Activated CD8-positive, alpha-beta memory T cell treated with anti-CD3 and anti-CD28 coated beads for 36 hours (primary cell): ENCODE data around the gene SCAMP2. TPM values are rescaled to one million over a fixed set of nuclear protein-coding genes. Genes with fewer than 3 reads are reported as not detected.
"Not testable (repeated sequence)": the region's sequence is repeated elsewhere in the genome, so short reads cannot be mapped to it uniquely, and the experiment has no call there.

Experiments
- CTCF ChIA-PET: fragments of 350-600 bp; sonication (Branson Sonifier 250); formaldehyde crosslinking; loops from one replicate; lab custom pipeline; 2021; ENCODE audit warnings: antibody characterized with exemption; lab: Charles Lee
- POLR2A ChIA-PET: fragments of 350-600 bp; sonication (Branson Sonifier 250); formaldehyde crosslinking; loops from one replicate; lab custom pipeline; 2021; ENCODE audit warnings: antibody characterized with exemption; lab: Charles Lee
- total RNA-seq, 2 experiments: library from RNA; stranded (reverse); gene quantifications; one replicate each; pipeline ENCODE4 v1.2.3, GENCODE V29; 2021

Gene SCAMP2
- total RNA-seq, 2 experiments from 2014 or later: 71.1 to 73.3 TPM

GRCh38 chr15:74895830-74896229 lies 22.7 kb upstream of the SCAMP2 start:
- ChIA-PET POLR2A (interaction anchor here (1.5 kb wide), 1 partner anchor 14 kb away, joined by 3 read pairs; no protein-coding TSS in a partner anchor), CTCF (interaction anchor here (0.6 kb wide), 1 partner anchor 118 kb away, joined by 3 read pairs; no protein-coding TSS in a partner anchor)

GRCh38 chr15:74894383-74894782 lies 21.2 kb upstream of the SCAMP2 start:
- ChIA-PET POLR2A (interaction anchor here (1.6 kb wide), 1 partner anchor 24 kb away, joined by 5 read pairs; no protein-coding TSS in a partner anchor), CTCF (interaction anchor here (1.3 to 1.5 kb wide), 3 partner anchors 8 to 122 kb away, joined by 3 to 4 read pairs (median 3); no protein-coding TSS in a partner anchor)

DNA sequence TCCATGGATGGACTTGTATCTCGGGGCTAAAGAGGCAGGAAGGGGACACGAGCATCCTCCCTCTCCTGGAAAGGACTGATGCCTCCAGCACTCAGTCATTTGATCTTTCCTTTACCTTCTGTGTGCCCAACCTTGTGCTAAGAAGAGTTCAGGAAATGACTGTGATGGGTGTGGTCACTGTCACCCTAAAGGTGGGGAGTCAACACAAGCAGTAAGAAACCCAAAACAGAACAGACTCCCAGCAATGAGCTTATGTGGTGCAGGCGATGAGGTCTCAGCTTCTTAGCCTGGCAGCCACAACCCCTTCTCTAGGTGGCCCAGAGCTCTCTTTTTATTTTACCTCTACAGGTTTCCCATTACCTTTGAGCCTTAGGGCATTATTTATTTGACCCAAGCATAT lies 20.5 kb upstream of the SCAMP2 start:
- ChIA-PET CTCF (interaction anchor here (0.7 to 1.5 kb wide), 4 partner anchors 9 to 190 kb away, joined by 3 to 4 read pairs (median 4); no protein-coding TSS in a partner anchor), POLR2A (interaction anchor here (0.5 to 1.6 kb wide), 7 partner anchors 23 to 237 kb away, joined by 3 to 6 read pairs (median 5); no protein-coding TSS in a partner anchor)

GRCh38 chr15:74892931-74893330 lies 19.8 kb upstream of the SCAMP2 start:
- POLR2A ChIA-PET: no interaction called here

DNA sequence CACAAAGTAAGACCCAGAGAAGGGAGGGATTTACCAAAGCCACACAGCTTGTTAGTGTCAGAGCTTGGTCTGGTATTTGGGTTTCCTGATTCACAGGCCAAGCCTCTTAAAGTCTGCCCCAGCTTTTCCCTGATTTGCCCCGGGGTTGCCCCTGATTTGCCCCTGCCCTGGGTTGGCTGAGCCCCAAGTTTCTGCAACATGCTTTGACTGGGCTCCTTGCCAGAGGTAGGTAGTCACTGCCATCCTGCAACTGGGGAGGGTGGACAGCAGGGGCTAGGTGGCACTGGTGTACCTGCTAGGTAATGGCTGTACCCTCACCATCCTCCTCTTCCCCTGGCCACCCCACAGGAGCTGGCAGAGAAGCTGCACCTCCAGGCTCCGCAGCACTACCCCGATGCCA lies 19.1 kb upstream of the SCAMP2 start:
- CTCF ChIA-PET: interaction anchor here (0.6 to 3.7 kb wide), 2 partner anchors 9 to 63 kb away, joined by 3 to 24 read pairs; no protein-coding TSS in a partner anchor
- POLR2A ChIA-PET: interaction anchor here (0.5 kb wide), 1 partner anchor 13 kb away, joined by 8 read pairs; no protein-coding TSS in a partner anchor

More at GRCh38 chr15:74892931-74893330, 19.8 kb upstream of the SCAMP2 start:
- CTCF ChIA-PET: interaction anchor here (3.7 kb wide), 1 partner anchor 8 kb away, joined by 24 read pairs; no protein-coding TSS in a partner anchor

- ChIA-PET POLR2A (interaction anchor here (0.7 kb wide), 1 partner anchor 675 kb away, joined by 3 read pairs; no protein-coding TSS in a partner anchor), CTCF (interaction anchor here (0.6 to 3.7 kb wide), 3 partner anchors 10 to 62 kb away, joined by 3 to 24 read pairs (median 7); no protein-coding TSS in a partner anchor)
Observed at GRCh38 chr15:74891469-74891868, 18.3 kb upstream of the SCAMP2 start.

- CTCF ChIA-PET: interaction anchor here (1.2 to 3.7 kb wide), 4 partner anchors 10 to 21 kb away, joined by 5 to 24 read pairs (median 10); no protein-coding TSS in a partner anchor
Observed at GRCh38 chr15:74890665-74890960, 17.4 kb upstream of the SCAMP2 start.

DNA sequence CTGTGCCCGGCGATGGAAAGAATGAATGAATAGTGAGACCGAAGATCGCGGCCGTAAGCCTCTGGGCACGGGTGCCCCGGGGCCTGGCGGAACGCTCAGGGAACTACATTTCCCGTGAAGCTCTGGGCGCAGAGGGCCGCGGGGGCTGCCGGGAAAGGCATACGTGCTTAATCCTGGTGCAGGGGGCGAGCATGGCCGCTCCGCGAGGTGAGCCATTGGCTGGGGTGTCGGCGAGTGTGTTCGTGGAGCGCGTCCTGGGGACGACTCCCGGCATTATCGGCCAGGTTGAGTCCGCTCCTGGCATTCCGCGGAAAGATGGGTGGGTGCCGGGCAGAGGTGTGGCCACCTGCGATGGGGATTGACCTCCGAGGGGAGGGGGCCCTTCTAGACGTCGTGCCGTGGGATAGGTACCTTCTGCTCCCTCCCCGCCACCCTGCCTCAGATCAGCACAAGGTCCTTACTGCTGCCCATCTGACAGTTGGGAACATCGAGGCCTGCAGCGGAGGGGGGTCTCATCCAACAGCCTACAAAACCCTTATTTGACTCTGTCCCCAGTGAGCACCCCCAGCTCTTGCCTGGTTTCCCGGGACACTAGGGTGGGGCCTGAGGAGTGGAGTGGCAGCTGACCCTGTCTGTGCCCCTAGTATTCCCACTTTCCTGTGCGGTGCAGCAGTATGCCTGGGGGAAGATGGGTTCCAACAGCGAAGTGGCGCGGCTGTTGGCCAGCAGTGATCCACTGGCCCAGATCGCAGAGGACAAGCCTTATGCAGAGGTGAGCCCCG lies 16.9 kb upstream of the SCAMP2 start, which contains the start of gene MPI:
TSS of gene MPI (plus strand) at position 160 of the 782 bp plus-strand sequence. CDS start at position 192, 32 bp downstream.
- POLR2A ChIA-PET: interaction anchor here (0.5 to 1.1 kb wide), 7 partner anchors 15 to 428 kb away, joined by 3 to 5 read pairs (median 3); partner anchors contain the start of genes FAM219B, RPP25 and SCAMP2
- CTCF ChIA-PET: interaction anchor here (1.0 to 3.7 kb wide), 5 partner anchors 11 to 258 kb away, joined by 3 to 24 read pairs (median 7); no protein-coding TSS in a partner anchor

More at GRCh38 chr15:74890665-74890960, 17.4 kb upstream of the SCAMP2 start:
- POLR2A ChIA-PET: interaction anchor here (0.6 kb wide), 1 partner anchor 16 kb away, joined by 3 read pairs; the partner anchor contains the start of gene FAM219B

DNA sequence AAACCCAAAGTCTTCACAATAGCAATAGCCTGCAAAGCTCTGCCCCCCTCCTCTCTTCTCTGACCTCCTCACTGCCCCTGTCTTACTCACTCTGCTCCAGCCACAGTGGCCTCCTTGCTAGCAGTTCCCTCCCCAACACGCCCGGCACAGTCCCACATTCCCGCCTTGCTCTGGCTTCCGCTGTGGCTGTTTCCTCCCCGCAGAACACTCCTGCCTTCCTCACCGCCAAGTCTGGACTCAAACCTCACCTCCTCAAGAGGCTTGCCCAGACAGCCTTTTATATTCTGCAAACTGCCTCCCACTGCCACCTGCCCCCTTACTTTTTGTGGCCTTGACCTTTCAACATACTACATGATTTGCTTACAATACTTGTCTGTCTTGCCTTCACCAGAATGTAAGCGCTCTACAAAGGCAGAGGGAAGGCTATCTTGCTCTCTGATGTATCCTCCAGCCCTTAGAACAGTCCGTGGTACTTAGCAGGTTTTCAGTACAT lies 16.3 kb upstream of the SCAMP2 start:
- ChIA-PET CTCF (interaction anchor here (1.0 to 3.7 kb wide), 5 partner anchors 12 to 257 kb away, joined by 3 to 24 read pairs (median 5); no protein-coding TSS in a partner anchor), POLR2A (interaction anchor here (0.5 to 1.1 kb wide), 6 partner anchors 14 to 427 kb away, joined by 3 to 5 read pairs (median 3); partner anchors contain the start of genes FAM219B, RPP25 and SCAMP2)

GRCh38 chr15:74888716-74889115 lies 15.6 kb upstream of the SCAMP2 start:
- ChIA-PET CTCF (interaction anchor here (0.6 to 2.5 kb wide), 4 partner anchors 13 to 117 kb away, joined by 3 to 14 read pairs (median 5); no protein-coding TSS in a partner anchor), POLR2A (no interaction called here)

GRCh38 chr15:74887537-74888193 lies 14.5 kb upstream of the SCAMP2 start:
- CTCF ChIA-PET: interaction anchor here (1.1 kb wide), 1 partner anchor 14 kb away, joined by 5 read pairs; no protein-coding TSS in a partner anchor
- POLR2A ChIA-PET: not testable (repeated sequence)

GRCh38 chr15:74885461-74885860 lies 12.3 kb upstream of the SCAMP2 start:
- ChIA-PET CTCF (interaction anchor here (1.4 kb wide), 1 partner anchor 11 kb away, joined by 3 read pairs; no protein-coding TSS in a partner anchor), POLR2A (interaction anchor here (0.7 kb wide), 1 partner anchor 73 kb away, joined by 3 read pairs; no protein-coding TSS in a partner anchor)

DNA sequence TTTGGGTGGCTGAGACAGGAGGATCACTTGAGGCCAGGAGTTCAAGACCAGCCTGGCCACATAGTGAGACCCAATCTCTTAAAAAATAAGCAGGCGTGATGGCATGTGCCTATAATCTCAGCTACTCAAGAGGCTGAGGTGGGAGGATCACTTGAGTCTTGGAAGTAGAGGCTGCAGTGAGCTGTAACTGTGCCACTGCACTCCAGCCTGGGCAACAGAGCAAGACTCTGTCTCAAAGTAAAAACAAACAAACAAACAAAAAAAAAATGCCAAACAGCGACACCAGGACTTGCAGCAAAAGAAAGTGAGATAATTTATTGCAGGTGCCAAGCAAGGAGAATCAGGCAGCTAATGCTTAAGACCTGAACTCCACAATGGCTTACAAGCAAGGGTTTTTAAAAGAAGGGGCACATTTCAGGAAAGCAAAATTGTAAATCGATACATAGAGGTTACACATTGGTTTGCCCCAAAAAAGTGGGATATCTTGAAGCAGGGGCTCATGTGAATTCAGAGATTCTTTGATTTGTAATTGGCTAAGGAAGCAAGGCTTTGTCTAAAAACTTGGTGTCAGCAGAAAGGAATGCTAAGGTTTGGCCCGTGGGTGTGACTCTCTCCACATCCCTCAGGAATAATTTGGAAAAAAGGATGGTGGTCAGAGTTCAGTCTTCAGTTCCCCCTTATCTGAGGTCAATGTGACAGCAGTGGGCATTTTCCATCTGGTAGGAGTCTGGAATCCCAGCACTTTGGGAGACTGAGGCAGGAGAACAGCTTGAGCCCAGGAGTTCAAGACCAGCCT lies 11.5 kb upstream of the SCAMP2 start:
- POLR2A ChIA-PET: no interaction called here
- CTCF ChIA-PET: interaction anchor here (0.6 to 1.4 kb wide), 3 partner anchors 12 to 52 kb away, joined by 3 to 5 read pairs (median 3); no protein-coding TSS in a partner anchor

DNA sequence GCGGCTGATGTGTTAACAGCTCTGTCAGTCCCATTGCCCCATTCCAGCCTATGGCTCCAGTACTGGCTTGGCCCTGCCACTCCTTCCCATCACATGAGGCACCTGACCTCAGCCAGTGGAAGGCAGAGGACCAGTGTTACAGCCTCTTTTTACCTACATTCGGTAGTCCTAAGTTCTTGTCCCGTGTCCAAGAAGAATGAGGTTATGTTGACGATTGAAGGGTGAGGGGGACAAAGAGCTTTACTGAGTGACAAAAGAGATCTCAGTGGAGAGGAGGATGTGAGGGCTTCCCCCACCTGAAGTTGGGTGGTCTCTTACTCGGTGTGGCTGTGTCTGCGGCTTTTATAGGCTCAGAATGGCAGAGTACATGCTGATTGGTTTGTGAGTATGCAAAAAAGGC lies 9.4 kb upstream of the SCAMP2 start:
- CTCF ChIA-PET: interaction anchor here (1.2 to 1.5 kb wide), 3 partner anchors 19 to 114 kb away, joined by 4 to 5 read pairs (median 5); no protein-coding TSS in a partner anchor
- POLR2A ChIA-PET: no interaction called here

- ChIA-PET CTCF (interaction anchor here (0.7 kb wide), 1 partner anchor 14 kb away, joined by 3 read pairs; no protein-coding TSS in a partner anchor), POLR2A (no interaction called here)
Observed at GRCh38 chr15:74878273-74878672, 5.1 kb upstream of the SCAMP2 start.

GRCh38 chr15:74873756-74874424 lies 725 bp upstream of the SCAMP2 start:
- ChIA-PET POLR2A (interaction anchor here (1.1 kb wide), 1 partner anchor 16 kb away, joined by 4 read pairs; the partner anchor contains the start of gene MPI), CTCF (interaction anchor here (0.7 kb wide), 1 partner anchor 320 kb away, joined by 4 read pairs; no protein-coding TSS in a partner anchor)
